GM10266 (cell line): ENCODE data around the gene CADM2.

Experiments used
- DNase-seq: peaks from one replicate; pipeline ENCODE4 v3.0.0; 2012; ENCODE audit errors: extremely low spot score
- CTCF ChIP-seq: IDR thresholded peaks from 2 replicates; pipeline ENCODE4 v1.5.1; 2012; ENCODE audit warnings: mild to moderate bottlenecking, low read depth; ENCODE audit not compliant: control insufficient read depth, insufficient read depth; ENCODE audit errors: missing control alignments

Gene CADM2

GRCh38 chr3:85377115-85377514, 418.3 kb downstream of the CADM2 start:
- no peak for TF ChIP-seq CTCF
- no peak for DNase-seq

GRCh38 chr3:85384372-85384771, 425.6 kb downstream of the CADM2 start:
- DNase-seq, result no peak

GRCh38 chr3:85387913-85388505, 429.2 kb downstream of the CADM2 start:
- TF ChIP-seq CTCF, result no peak
- no peak for DNase-seq

More at GRCh38 chr3:85384372-85384771, 425.6 kb downstream of the CADM2 start:
- no peak for TF ChIP-seq CTCF

GRCh38 chr3:85394424-85394823, 435.6 kb downstream of the CADM2 start:
- DNase-seq, result no peak
- no peak for TF ChIP-seq CTCF

- DNase-seq, result no peak
- TF ChIP-seq CTCF, result no peak
Measured at GRCh38 chr3:85397434-85397833, 438.6 kb downstream of the CADM2 start.

- no peak for DNase-seq
- TF ChIP-seq CTCF, result no peak
Measured at GRCh38 chr3:85426121-85426520, 467.3 kb downstream of the CADM2 start.

GRCh38 chr3:85427467-85427866, 468.7 kb downstream of the CADM2 start:
- no peak for DNase-seq
- no peak for TF ChIP-seq CTCF
